SK-N-SH (cell line): Measurements from ENCODE around the gene CPB1. TPM values are rescaled to one million over a fixed set of nuclear protein-coding genes. Genes with fewer than 3 reads are reported as not detected.

Experiments
- CTCF ChIA-PET: fragments of 300-600, 350-600 bp; formaldehyde crosslinking; extraction: SDS; loops from one replicate; lab custom pipeline; 2021; lab: Yijun Ruan, JAX
- POLR2A ChIA-PET: fragments of 350-600 bp; sonication (Branson Sonifier 250); formaldehyde crosslinking; extraction: SDS; loops from one replicate; lab custom pipeline; 2020; ENCODE audit warnings: antibody characterized with exemption, inconsistent platforms; lab: Yijun Ruan, JAX
- DNase-seq: peaks from one replicate; pipeline ENCODE4 v3.0.0; 2012
- H2AFZ ChIP-seq: fragments of 200-600 bp; sonication (generic); 2 replicates; pipeline ENCODE4 v1.8.1; 2016; ENCODE audit warnings: antibody characterized with exemption, mild to moderate bottlenecking, low read depth
- H3F3A ChIP-seq: fragments of 200-600 bp; sonication (generic); replicated peaks from 2 replicates; pipeline ENCODE3; 2016; ENCODE audit warnings: antibody characterized with exemption, mild to moderate bottlenecking; ENCODE audit not compliant: insufficient read depth
- H3K27ac ChIP-seq, 2 experiments: fragments of 200-500 bp in 1 of 2; fragments of 200-600 bp in 1 of 2; sonication (Bioruptor generic) in 1 of 2; sonication (generic), shearing (Covaris generic) in 1 of 2; 2 replicates each; pipeline versions ENCODE4 v1.5.1 to v1.6.1; 2014 to 2016; ENCODE audit warnings: low read depth in 2 of 2, inconsistent platforms in 1 of 2, low read length in 1 of 2, mild to moderate bottlenecking in 1 of 2, mixed read lengths in 1 of 2
- H3K27me3 ChIP-seq: fragments of 200-600 bp; sonication (generic), shearing (Covaris generic); 2 replicates; pipeline ENCODE4 v1.6.1; 2016; ENCODE audit warnings: mixed run types; ENCODE audit not compliant: insufficient read depth
- H3K36me3 ChIP-seq, 2 experiments: fragments of 200-500 bp in 1 of 2; fragments of 200-600 bp in 1 of 2; sonication (Bioruptor generic) in 1 of 2; sonication (generic) in 1 of 2; replicated peaks in 1 of 2; 2 replicates each; pipeline versions ENCODE3 to v1.5.1; 2014 to 2016; ENCODE audit warnings: low read length in 1 of 2, mild to moderate bottlenecking in 1 of 2; ENCODE audit not compliant: insufficient read depth in 2 of 2, control insufficient read depth in 1 of 2
- H3K4me1 ChIP-seq, 2 experiments: fragments of 200-500 bp in 1 of 2; fragments of 200-600 bp in 1 of 2; sonication (Bioruptor generic) in 1 of 2; sonication (generic), shearing (Covaris generic) in 1 of 2; 2 replicates each; pipeline versions ENCODE4 v1.5.1 to v1.6.1; 2014 to 2016; ENCODE audit warnings: low read depth in 1 of 2, low read length in 1 of 2, mixed run types in 1 of 2; ENCODE audit not compliant: insufficient read depth in 2 of 2, control insufficient read depth in 1 of 2
- H3K4me2 ChIP-seq: fragments of 200-600 bp; sonication (generic), shearing (Covaris generic); 2 replicates; pipeline ENCODE4 v1.6.1; 2017; ENCODE audit warnings: mixed run types
- H3K4me3 ChIP-seq, 2 experiments: fragments of 200-500 bp in 1 of 2; fragments of 200-600 bp in 1 of 2; sonication (Bioruptor generic) in 1 of 2; sonication (generic), shearing (Covaris generic) in 1 of 2; 2 replicates each; pipeline versions ENCODE4 v1.5.1 to v1.8.1; 2014 to 2016; ENCODE audit warnings: low read depth in 2 of 2, inconsistent platforms in 1 of 2, low read length in 1 of 2, mild to moderate bottlenecking in 1 of 2, mixed read lengths in 1 of 2, moderate library complexity in 1 of 2
- H3K79me2 ChIP-seq: fragments of 200-600 bp; sonication (generic); 2 replicates; pipeline ENCODE4 v1.8.1; 2017; ENCODE audit warnings: mild to moderate bottlenecking; ENCODE audit not compliant: insufficient read depth
- H3K9ac ChIP-seq: fragments of 200-600 bp; sonication (generic); 2 replicates; pipeline ENCODE4 v1.6.1; 2017; ENCODE audit warnings: mixed run types
- H3K9me2 ChIP-seq: fragments of 200-600 bp; sonication (generic); 2 replicates; pipeline ENCODE4 v1.6.1; 2017; ENCODE audit warnings: mixed run types
- H3K9me3 ChIP-seq: fragments of 200-600 bp; sonication (generic); 2 replicates; pipeline ENCODE4 v1.6.1; 2017; ENCODE audit warnings: mixed run types, mild to moderate bottlenecking, moderate library complexity
- H4K20me1 ChIP-seq: fragments of 200-600 bp; sonication (generic); 2 replicates; pipeline ENCODE4 v1.6.1; 2017; ENCODE audit warnings: mild to moderate bottlenecking, mixed run types; ENCODE audit not compliant: insufficient read depth
- CHD2 ChIP-seq: fragments of 150-350 bp; IDR thresholded peaks from 2 replicates; pipeline ENCODE4 v1.6.1; 2018; ENCODE audit warnings: low read length; ENCODE audit not compliant: partially characterized antibody
- ELF1 ChIP-seq: IDR thresholded peaks from 2 replicates; pipeline ENCODE4 v1.4.0; 2012
- EP300 ChIP-seq, 2 experiments: IDR thresholded peaks; 2 replicates each; pipeline versions ENCODE4 v1.4.0 to v1.6.1; 2012; ENCODE audit warnings: borderline replicate concordance in 1 of 2, low read depth in 1 of 2, low read length in 1 of 2
- FOSL2 ChIP-seq: IDR thresholded peaks from 2 replicates; pipeline ENCODE4 v1.4.0; 2012; ENCODE audit warnings: low read depth, mild to moderate bottlenecking, moderate library complexity, borderline replicate concordance
- GABPA ChIP-seq: IDR thresholded peaks from 2 replicates; pipeline ENCODE4 v1.4.0; 2012; ENCODE audit warnings: low read depth, mild to moderate bottlenecking
- GATA2 ChIP-seq: sonication (generic); formaldehyde crosslinking; IDR thresholded peaks from 2 replicates; pipeline ENCODE4 v1.5.0; 2020; ENCODE audit warnings: mild to moderate bottlenecking, missing genetic modification reagents
- JUND ChIP-seq: IDR thresholded peaks from 2 replicates; pipeline ENCODE4 v1.4.0; 2012
- NFIC ChIP-seq: IDR thresholded peaks from 2 replicates; pipeline ENCODE4 v1.4.0; 2012; ENCODE audit warnings: borderline replicate concordance
- RXRA ChIP-seq: IDR thresholded peaks from 2 replicates; pipeline ENCODE4 v1.4.0; 2012; ENCODE audit warnings: low read depth, mild to moderate bottlenecking, borderline replicate concordance
- TCF12 ChIP-seq: IDR thresholded peaks from 2 replicates; pipeline ENCODE4 v1.4.0; 2012
- TEAD4 ChIP-seq: IDR thresholded peaks from 2 replicates; pipeline ENCODE4 v1.4.0; 2012; ENCODE audit warnings: mild to moderate bottlenecking, borderline replicate concordance; ENCODE audit not compliant: insufficient read depth
- YY1 ChIP-seq: IDR thresholded peaks from 2 replicates; pipeline ENCODE4 v1.4.0; 2012; ENCODE audit warnings: low read depth, mild to moderate bottlenecking
- WGBS: methylation state at CpG from one replicate; pipeline ENCODE4 v1.1.6; 2017; ENCODE audit warnings: low lambda C conversion rate; 5-methylcytosine and 5-hydroxymethylcytosine counted together
- polyA plus RNA-seq, 3 experiments: library from polyadenylated mRNA; depleted of rRNA; stranded (reverse); fragments of >200 nt; gene quantifications; 2 replicates each; pipeline ENCODE4 v1.2.3, GENCODE V29; 2012
- TF ChIP-seq, protein P1 (sequence below): IDR thresholded peaks from 2 replicates; pipeline ENCODE4 v1.4.0; 2012; ENCODE audit warnings: low read depth, borderline replicate concordance
- TF ChIP-seq, protein P2 (sequence below): IDR thresholded peaks from 2 replicates; pipeline ENCODE4 v1.4.0; 2012; ENCODE audit warnings: low read depth
- TF ChIP-seq, protein P3 (sequence below): IDR thresholded peaks from 2 replicates; pipeline ENCODE4 v1.4.0; 2012; ENCODE audit warnings: low read depth, borderline replicate concordance

Gene CPB1
- polyA plus RNA-seq, 1 of the 3 experiments (the other 2 are of a cell fraction), result 0.26 TPM

DNA sequence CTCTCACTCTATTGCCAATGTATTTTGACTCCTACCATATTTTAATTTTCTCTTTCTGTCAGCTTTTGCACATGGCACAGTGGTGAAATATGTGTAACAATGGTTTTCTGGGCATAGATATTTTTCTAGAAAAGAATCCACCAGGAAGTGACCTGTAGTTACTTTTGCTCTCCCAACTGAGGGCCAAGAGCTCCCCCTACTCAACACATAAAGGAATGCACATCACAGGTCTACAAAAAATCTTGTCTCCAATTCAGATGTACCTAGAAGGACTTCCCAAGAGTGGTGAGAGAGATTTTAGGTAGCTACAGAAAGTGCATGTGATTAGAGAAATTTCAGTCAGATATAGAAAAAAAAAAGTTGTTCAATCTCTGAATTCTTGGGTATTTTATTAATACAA, 53.1 kb downstream of the CPB1 start (continued):
- TF ChIP-seq, protein P1, sequence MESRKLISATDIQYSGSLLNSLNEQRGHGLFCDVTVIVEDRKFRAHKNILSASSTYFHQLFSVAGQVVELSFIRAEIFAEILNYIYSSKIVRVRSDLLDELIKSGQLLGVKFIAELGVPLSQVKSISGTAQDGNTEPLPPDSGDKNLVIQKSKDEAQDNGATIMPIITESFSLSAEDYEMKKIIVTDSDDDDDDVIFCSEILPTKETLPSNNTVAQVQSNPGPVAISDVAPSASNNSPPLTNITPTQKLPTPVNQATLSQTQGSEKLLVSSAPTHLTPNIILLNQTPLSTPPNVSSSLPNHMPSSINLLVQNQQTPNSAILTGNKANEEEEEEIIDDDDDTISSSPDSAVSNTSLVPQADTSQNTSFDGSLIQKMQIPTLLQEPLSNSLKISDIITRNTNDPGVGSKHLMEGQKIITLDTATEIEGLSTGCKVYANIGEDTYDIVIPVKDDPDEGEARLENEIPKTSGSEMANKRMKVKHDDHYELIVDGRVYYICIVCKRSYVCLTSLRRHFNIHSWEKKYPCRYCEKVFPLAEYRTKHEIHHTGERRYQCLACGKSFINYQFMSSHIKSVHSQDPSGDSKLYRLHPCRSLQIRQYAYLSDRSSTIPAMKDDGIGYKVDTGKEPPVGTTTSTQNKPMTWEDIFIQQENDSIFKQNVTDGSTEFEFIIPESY, result no peak

DNA sequence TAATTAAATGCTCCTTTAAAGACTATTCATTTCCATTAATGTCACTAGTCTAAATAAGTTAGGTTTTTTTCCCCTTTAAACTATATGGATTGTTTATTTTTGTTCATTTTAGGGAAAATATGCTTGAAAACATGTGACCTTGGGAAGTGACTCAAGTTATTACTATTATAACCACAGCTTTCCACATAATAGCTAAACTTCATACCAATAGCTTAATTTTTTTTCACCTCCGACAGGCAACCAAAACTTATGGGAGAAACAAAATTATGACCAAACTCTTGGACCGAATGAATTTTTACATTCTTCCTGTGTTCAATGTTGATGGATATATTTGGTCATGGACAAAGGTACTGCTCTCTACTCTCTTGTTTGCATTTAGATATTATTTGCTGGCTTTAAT, 53.7 kb downstream of the CPB1 start:
- Histone ChIP-seq H3F3A (no peaks in the 10 kb centered on the region), H3K4me1 (no peaks in the 10 kb centered on the region; a peak in 2 of 4 replicates), H3K9me2 (no peaks in the 10 kb centered on the region), H4K20me1 (no peaks in the 10 kb centered on the region), H3K9ac (no peak overlapping the region), H3K79me2 (no peaks in the 10 kb centered on the region), H3K9me3 (no peaks in the 10 kb centered on the region), H3K4me2 (no peak overlapping the region), H3K27me3 (no peaks in the 10 kb centered on the region), H3K36me3 (no peaks in the 10 kb centered on the region), H3K27ac (no peak overlapping the region), H2AFZ (no peak overlapping the region), H3K4me3 (no peak overlapping the region)
- WGBS, result 77% methylated on average over 2 of the region's 2 CpGs
- ChIA-PET POLR2A (no interaction called here), CTCF (interaction anchor here (0.7 to 3.2 kb wide), 6 partner anchors 14 to 501 kb away, joined by 3 to 24 read pairs (median 4); no protein-coding TSS in a partner anchor)
- no peak for DNase-seq
- no peak for TF ChIP-seq CHD2
- TF ChIP-seq RXRA, result no peak
- no peak for TF ChIP-seq GABPA
- TF ChIP-seq, protein P2, sequence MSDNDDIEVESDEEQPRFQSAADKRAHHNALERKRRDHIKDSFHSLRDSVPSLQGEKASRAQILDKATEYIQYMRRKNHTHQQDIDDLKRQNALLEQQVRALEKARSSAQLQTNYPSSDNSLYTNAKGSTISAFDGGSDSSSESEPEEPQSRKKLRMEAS, result no peak
- TF ChIP-seq ELF1, result no peak
- TF ChIP-seq, protein P3, sequence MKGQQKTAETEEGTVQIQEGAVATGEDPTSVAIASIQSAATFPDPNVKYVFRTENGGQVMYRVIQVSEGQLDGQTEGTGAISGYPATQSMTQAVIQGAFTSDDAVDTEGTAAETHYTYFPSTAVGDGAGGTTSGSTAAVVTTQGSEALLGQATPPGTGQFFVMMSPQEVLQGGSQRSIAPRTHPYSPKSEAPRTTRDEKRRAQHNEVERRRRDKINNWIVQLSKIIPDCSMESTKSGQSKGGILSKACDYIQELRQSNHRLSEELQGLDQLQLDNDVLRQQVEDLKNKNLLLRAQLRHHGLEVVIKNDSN, result no peak
- no peak for TF ChIP-seq TEAD4
- TF ChIP-seq NFIC, result no peak
- TF ChIP-seq GATA2 (CRISPR knock-in tag), result no peak

DNA sequence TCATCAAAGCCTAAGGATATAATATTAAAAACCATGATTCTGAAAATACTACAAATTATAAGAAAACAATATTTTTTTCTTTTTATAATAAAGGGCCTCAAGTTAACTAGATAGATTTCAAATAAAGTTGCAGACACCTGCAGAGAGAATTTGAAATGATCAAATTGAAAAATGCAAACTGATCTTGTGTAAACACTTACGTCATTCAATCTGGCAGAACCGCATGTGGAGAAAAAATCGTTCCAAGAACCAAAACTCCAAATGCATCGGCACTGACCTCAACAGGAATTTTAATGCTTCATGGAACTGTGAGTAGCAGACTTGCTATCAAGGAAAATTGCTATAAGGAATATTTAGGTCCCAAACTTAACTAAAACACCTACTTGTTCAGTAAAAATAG, 54.7 kb downstream of the CPB1 start:
- Histone ChIP-seq H3K9me3 (no peaks in the 10 kb centered on the region), H3K4me3 (no peak overlapping the region), H3F3A (no peaks in the 10 kb centered on the region), H3K79me2 (no peaks in the 10 kb centered on the region), H3K4me2 (no peak overlapping the region), H2AFZ (no peak overlapping the region), H3K4me1 (no peaks in the 10 kb centered on the region; a peak in 2 of 4 replicates), H3K9me2 (no peaks in the 10 kb centered on the region), H3K36me3 (no peaks in the 10 kb centered on the region), H3K27ac (no peak overlapping the region), H3K9ac (no peak overlapping the region), H3K27me3 (no peaks in the 10 kb centered on the region), H4K20me1 (no peaks in the 10 kb centered on the region)
- DNase-seq, result no peak
- 89% methylated on average over 4 of the region's 4 CpGs for WGBS
- no peak for TF ChIP-seq FOSL2
- TF ChIP-seq JUND, result no peak
- TF ChIP-seq NFIC, result no peak
- TF ChIP-seq TCF12, result no peak
- TF ChIP-seq EP300 (IDR thresholded peaks at IDR 0.05; ENCODE audit: borderline replicate concordance in 1 of 2, low read depth in 1 of 2, low read length in 1 of 2), result no peak
- TF ChIP-seq YY1, result no peak
- no peak for TF ChIP-seq TEAD4
- ChIA-PET CTCF (interaction anchor here (3.2 kb wide), 1 partner anchor 156 kb away, joined by 24 read pairs; no protein-coding TSS in a partner anchor), POLR2A (no interaction called here)
